ENCODE data around the gene ADARB2. TPM values are rescaled to one million over a fixed set of nuclear protein-coding genes. Genes with fewer than 3 reads are reported as not detected.

The ADARB2 gene
- total and polyA plus RNA-seq, 4 donors: 0.22 to 1.3 (median 0.55) TPM

DNA sequence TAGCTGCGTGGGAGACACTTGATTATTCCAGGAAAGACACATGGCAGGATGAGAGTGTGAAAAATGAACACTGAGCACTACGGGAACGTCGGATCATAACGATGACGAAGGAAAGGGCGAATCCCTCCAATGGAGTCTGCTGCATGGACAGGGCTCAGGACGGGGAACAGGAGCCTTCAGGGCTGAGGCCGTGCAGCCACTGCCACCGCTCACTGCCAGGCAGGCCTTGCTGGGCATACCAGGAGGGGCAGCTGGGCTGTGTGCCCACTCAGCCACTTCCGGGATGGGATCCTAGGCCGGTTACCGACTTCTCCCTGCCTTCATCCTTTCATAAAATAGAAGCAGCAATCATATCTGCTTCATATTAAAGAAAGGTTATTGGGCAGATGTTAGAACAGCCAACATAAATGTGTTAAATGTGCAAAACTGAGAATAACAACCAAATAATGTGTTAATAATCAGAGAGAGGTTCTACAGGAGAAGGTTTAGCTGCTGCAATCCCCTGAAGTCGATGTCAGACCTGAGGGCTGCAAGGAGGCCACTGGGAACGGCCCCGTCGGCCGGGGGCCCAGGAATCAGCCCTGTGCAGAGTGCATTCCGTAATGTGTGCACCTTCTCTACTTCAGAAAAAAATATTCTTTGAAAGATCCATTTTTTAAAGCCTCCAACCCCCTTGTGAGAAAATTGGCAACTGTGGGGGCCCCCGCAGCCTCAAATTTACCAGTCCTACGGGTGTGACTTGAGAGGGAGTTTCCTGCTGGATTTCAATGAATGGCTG lies 63.6 kb downstream of the ADARB2 start:
- H3K27ac ChIP-seq (ENCODE audit: low read depth in 1 of 2, low read length in 1 of 2): no peak overlapping the region
- H3K4me3 ChIP-seq: no peak overlapping the region
- no peaks in the 10 kb centered on the region for H3K36me3 ChIP-seq (ENCODE audit: control insufficient read depth in 4 of 4, insufficient read depth in 4 of 4, low read length in 4 of 4)
- peaks cover 0 to 12% (median 0%) of the 10 kb centered on the region in 3 donors for H3K27me3 ChIP-seq (ENCODE audit: control insufficient read depth in 3 of 3, insufficient read depth in 3 of 3, low read length in 2 of 3)
- peaks cover 0 to 11% (median 3%) of the 10 kb centered on the region in 5 donors for H3K4me1 ChIP-seq (ENCODE audit: control insufficient read depth in 5 of 5, insufficient read depth in 5 of 5, low read length in 5 of 5)
- DNase-seq (no peak), ATAC-seq (ENCODE audit: insufficient read depth, low FRiP score) (no peak)
- no peak overlapping the region for H3K9ac ChIP-seq (ENCODE audit: insufficient read depth in 1 of 2, low read length in 2 of 2)
- 87 to 92% methylated on average over 21 of the region's 21 CpGs for WGBS, 2 donors
- TF ChIP-seq, protein P1, sequence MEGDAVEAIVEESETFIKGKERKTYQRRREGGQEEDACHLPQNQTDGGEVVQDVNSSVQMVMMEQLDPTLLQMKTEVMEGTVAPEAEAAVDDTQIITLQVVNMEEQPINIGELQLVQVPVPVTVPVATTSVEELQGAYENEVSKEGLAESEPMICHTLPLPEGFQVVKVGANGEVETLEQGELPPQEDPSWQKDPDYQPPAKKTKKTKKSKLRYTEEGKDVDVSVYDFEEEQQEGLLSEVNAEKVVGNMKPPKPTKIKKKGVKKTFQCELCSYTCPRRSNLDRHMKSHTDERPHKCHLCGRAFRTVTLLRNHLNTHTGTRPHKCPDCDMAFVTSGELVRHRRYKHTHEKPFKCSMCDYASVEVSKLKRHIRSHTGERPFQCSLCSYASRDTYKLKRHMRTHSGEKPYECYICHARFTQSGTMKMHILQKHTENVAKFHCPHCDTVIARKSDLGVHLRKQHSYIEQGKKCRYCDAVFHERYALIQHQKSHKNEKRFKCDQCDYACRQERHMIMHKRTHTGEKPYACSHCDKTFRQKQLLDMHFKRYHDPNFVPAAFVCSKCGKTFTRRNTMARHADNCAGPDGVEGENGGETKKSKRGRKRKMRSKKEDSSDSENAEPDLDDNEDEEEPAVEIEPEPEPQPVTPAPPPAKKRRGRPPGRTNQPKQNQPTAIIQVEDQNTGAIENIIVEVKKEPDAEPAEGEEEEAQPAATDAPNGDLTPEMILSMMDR (IDR thresholded peaks at IDR 0.05; ENCODE audit: control extremely low read depth, extremely low read depth): no peak
- peaks cover 0 to 3% (median 0%) of the 10 kb centered on the region in 4 donors for H3K9me3 ChIP-seq (ENCODE audit: control insufficient read depth in 4 of 4, insufficient read depth in 3 of 4, low read length in 3 of 4)

- TF ChIP-seq, protein P1 (IDR thresholded peaks at IDR 0.05; ENCODE audit: control extremely low read depth, extremely low read depth): no peak
- no peaks in the 10 kb centered on the region for H3K36me3 ChIP-seq (ENCODE audit: control insufficient read depth in 4 of 4, insufficient read depth in 4 of 4, low read length in 4 of 4)
- ATAC-seq (ENCODE audit: insufficient read depth, low FRiP score) (no peak), DNase-seq (no peak)
- no peak overlapping the region for H3K9ac ChIP-seq (ENCODE audit: insufficient read depth in 1 of 2, low read length in 2 of 2)
- peaks cover 0 to 11% (median 3%) of the 10 kb centered on the region in 5 donors for H3K4me1 ChIP-seq (ENCODE audit: control insufficient read depth in 5 of 5, insufficient read depth in 5 of 5, low read length in 5 of 5)
- no peak overlapping the region for H3K4me3 ChIP-seq
- H3K27ac ChIP-seq (ENCODE audit: low read depth in 1 of 2, low read length in 1 of 2): no peak overlapping the region
- H3K9me3 ChIP-seq (ENCODE audit: control insufficient read depth in 4 of 4, insufficient read depth in 3 of 4, low read length in 3 of 4): peaks cover 0 to 3% (median 0%) of the 10 kb centered on the region in 4 donors
- 85 to 89% methylated on average over 37 of the region's 37 CpGs for WGBS, 2 donors
- H3K27me3 ChIP-seq (ENCODE audit: control insufficient read depth in 3 of 3, insufficient read depth in 3 of 3, low read length in 2 of 3): peaks cover 0 to 12% (median 0%) of the 10 kb centered on the region in 3 donors
Observed at GRCh38 chr10:1672001-1672781, 65.1 kb downstream of the ADARB2 start.

DNA sequence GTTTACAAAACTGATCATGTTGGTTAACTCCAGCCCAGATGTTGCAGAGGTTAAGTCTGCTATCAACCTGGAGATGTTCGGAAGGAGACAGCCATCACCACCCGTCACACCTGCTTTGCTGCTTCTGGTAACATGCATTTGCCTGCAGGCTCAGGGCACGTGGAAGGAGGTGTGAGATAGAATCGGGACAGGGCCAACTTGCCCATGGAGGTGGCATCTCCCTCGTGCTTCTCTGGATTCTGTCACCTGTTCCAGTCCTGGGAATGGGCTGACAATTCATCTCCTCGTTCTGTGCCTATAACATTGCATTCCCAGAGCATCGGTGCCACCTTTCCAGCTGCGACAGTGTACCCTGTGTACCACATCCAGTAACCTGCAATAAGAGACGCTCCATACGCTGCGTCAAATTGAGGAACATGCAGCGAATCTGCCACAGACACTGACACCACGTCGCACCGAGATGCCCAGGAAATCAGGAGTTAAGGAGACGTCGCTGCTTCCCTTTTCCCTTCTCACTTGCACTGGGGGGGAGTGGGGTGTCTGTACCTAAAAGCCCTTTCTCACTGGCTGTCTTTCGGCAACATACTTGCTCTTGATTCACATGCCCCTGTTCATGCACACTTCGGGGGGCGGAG lies 65.8 kb downstream of the ADARB2 start:
- peaks cover 0 to 12% (median 0%) of the 10 kb centered on the region in 3 donors for H3K27me3 ChIP-seq (ENCODE audit: control insufficient read depth in 3 of 3, insufficient read depth in 3 of 3, low read length in 2 of 3)
- H3K4me1 ChIP-seq (ENCODE audit: control insufficient read depth in 5 of 5, insufficient read depth in 5 of 5, low read length in 5 of 5): peaks cover 0 to 11% (median 3%) of the 10 kb centered on the region in 5 donors
- DNase-seq (no peak), ATAC-seq (ENCODE audit: insufficient read depth, low FRiP score) (no peak)
- H3K36me3 ChIP-seq (ENCODE audit: control insufficient read depth in 4 of 4, insufficient read depth in 4 of 4, low read length in 4 of 4): no peaks in the 10 kb centered on the region
- TF ChIP-seq, protein P1 (IDR thresholded peaks at IDR 0.05; ENCODE audit: control extremely low read depth, extremely low read depth): no peak
- no peak overlapping the region for H3K4me3 ChIP-seq
- peaks cover 0 to 3% (median 0%) of the 10 kb centered on the region in 4 donors for H3K9me3 ChIP-seq (ENCODE audit: control insufficient read depth in 4 of 4, insufficient read depth in 3 of 4, low read length in 3 of 4)
- 83 to 85% methylated on average over 20 of the region's 20 CpGs for WGBS, 2 donors
- H3K27ac ChIP-seq (ENCODE audit: low read depth in 1 of 2, low read length in 1 of 2): no peak overlapping the region
- H3K9ac ChIP-seq (ENCODE audit: insufficient read depth in 1 of 2, low read length in 2 of 2): no peak overlapping the region
